H1 (cell line): ENCODE data around the gene CHST9. TPM values are rescaled to one million over a fixed set of nuclear protein-coding genes. Genes with fewer than 3 reads are reported as not detected.

Experiments used
- CBX8 ChIP-seq: fragments of 300-800, 300-1000 bp; sonication (generic); IDR thresholded peaks from 2 replicates; pipeline ENCODE4 v1.7.1; 2016; ENCODE audit warnings: low read depth, low read length, borderline replicate concordance
- CEBPB ChIP-seq: IDR thresholded peaks from 2 replicates; pipeline ENCODE4 v1.6.1; 2012; ENCODE audit warnings: low read depth, low read length
- RNF2 ChIP-seq: fragments of 200-900, 300-1000 bp; sonication (generic); IDR thresholded peaks from 2 replicates; pipeline ENCODE4 v1.7.1; 2016; ENCODE audit warnings: borderline replicate concordance, low read depth, mild to moderate bottlenecking, antibody characterized with exemption, low read length; ENCODE audit not compliant: poor library complexity, severe bottlenecking; ENCODE audit errors: missing control alignments
- SRF ChIP-seq: IDR thresholded peaks from 2 replicates; pipeline ENCODE4 v1.6.1; 2011; ENCODE audit warnings: mild to moderate bottlenecking, low read depth, low read length, moderate library complexity
- TAF1 ChIP-seq: IDR thresholded peaks from 2 replicates; pipeline ENCODE4 v1.6.1; 2011; ENCODE audit warnings: mild to moderate bottlenecking, low read depth, low read length
- ZNF274 ChIP-seq: IDR thresholded peaks from 2 replicates; pipeline ENCODE4 v1.7.0; 2012; ENCODE audit warnings: low read length, borderline replicate concordance; ENCODE audit errors: extremely low read depth
- polyA plus RNA-seq, 7 experiments: library from polyadenylated mRNA; depleted of rRNA in 3 of 7; stranded (reverse) in 5 of 7; unstranded in 2 of 7; fragments of >200 nt in 5 of 7; fragments of 200-250 nt in 2 of 7; gene quantifications; 1 replicate in 5 of 7; 2 replicates in 1 of 7; 4 replicates in 1 of 7; pipeline versions ENCODE4 v1.2.1 to v1.2.3, GENCODE V29; 2011 to 2013; ENCODE audit warnings: missing spikeins in 2 of 7, mixed read lengths in 2 of 7
- total RNA-seq: library from RNA; stranded (reverse); fragmentation: NEBNext Ultra II Directional; extraction: Animal tissue kit (Norgen Biotek cat#: 25700); gene quantifications from 2 replicates; pipeline ENCODE4 v1.2.1, GENCODE V29; 2021
- TF ChIP-seq, protein P1 (sequence below): fragments of 300-600 bp; sonication (generic); IDR thresholded peaks from 2 replicates; pipeline ENCODE4 v1.7.1; 2012; ENCODE audit warnings: low read length, moderate library complexity, mild to moderate bottlenecking, inconsistent platforms; ENCODE audit not compliant: insufficient replicate concordance
- TF ChIP-seq, protein P2 (sequence below): IDR thresholded peaks from 2 replicates; pipeline ENCODE4 v1.6.1; 2011; ENCODE audit warnings: low read length, improper control_type of control experiment
- TF ChIP-seq, protein P3 (sequence below): IDR thresholded peaks from 2 replicates; pipeline ENCODE4 v1.6.1; 2011; ENCODE audit warnings: low read depth, mild to moderate bottlenecking, low read length; ENCODE audit not compliant: insufficient read depth

The CHST9 gene
- total and polyA plus RNA-seq, 2 of the 8 experiments (the other 6 are each of a cell fraction or from before 2014, with no cell fraction given): 3.2 to 24.3 TPM

DNA sequence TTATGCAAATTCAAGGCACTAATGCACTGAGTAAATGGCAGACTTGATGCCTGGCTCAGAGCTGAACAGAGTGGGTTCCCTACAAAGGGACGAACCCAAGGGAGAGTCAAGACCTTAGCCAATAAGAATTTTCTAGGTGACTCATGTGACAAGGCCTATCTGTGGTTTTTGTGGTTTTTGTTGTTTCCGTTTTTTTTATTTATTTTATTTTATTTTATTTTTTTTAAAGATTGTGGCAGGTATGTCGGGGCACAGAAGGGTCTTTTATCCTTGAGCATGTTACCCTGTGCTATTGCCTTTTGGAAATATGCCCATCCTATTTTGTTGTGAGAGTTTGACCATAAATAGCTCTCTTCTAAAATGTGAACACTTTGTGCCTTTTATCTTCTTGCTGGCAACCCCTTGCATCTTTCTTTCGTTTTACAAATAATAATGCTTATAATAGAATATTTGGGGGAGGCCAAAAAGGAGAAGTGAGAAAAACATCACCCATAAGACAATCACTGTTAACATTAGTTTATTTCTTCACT, 206.2 kb downstream of the CHST9 start (continued):
- TF ChIP-seq, protein P1, sequence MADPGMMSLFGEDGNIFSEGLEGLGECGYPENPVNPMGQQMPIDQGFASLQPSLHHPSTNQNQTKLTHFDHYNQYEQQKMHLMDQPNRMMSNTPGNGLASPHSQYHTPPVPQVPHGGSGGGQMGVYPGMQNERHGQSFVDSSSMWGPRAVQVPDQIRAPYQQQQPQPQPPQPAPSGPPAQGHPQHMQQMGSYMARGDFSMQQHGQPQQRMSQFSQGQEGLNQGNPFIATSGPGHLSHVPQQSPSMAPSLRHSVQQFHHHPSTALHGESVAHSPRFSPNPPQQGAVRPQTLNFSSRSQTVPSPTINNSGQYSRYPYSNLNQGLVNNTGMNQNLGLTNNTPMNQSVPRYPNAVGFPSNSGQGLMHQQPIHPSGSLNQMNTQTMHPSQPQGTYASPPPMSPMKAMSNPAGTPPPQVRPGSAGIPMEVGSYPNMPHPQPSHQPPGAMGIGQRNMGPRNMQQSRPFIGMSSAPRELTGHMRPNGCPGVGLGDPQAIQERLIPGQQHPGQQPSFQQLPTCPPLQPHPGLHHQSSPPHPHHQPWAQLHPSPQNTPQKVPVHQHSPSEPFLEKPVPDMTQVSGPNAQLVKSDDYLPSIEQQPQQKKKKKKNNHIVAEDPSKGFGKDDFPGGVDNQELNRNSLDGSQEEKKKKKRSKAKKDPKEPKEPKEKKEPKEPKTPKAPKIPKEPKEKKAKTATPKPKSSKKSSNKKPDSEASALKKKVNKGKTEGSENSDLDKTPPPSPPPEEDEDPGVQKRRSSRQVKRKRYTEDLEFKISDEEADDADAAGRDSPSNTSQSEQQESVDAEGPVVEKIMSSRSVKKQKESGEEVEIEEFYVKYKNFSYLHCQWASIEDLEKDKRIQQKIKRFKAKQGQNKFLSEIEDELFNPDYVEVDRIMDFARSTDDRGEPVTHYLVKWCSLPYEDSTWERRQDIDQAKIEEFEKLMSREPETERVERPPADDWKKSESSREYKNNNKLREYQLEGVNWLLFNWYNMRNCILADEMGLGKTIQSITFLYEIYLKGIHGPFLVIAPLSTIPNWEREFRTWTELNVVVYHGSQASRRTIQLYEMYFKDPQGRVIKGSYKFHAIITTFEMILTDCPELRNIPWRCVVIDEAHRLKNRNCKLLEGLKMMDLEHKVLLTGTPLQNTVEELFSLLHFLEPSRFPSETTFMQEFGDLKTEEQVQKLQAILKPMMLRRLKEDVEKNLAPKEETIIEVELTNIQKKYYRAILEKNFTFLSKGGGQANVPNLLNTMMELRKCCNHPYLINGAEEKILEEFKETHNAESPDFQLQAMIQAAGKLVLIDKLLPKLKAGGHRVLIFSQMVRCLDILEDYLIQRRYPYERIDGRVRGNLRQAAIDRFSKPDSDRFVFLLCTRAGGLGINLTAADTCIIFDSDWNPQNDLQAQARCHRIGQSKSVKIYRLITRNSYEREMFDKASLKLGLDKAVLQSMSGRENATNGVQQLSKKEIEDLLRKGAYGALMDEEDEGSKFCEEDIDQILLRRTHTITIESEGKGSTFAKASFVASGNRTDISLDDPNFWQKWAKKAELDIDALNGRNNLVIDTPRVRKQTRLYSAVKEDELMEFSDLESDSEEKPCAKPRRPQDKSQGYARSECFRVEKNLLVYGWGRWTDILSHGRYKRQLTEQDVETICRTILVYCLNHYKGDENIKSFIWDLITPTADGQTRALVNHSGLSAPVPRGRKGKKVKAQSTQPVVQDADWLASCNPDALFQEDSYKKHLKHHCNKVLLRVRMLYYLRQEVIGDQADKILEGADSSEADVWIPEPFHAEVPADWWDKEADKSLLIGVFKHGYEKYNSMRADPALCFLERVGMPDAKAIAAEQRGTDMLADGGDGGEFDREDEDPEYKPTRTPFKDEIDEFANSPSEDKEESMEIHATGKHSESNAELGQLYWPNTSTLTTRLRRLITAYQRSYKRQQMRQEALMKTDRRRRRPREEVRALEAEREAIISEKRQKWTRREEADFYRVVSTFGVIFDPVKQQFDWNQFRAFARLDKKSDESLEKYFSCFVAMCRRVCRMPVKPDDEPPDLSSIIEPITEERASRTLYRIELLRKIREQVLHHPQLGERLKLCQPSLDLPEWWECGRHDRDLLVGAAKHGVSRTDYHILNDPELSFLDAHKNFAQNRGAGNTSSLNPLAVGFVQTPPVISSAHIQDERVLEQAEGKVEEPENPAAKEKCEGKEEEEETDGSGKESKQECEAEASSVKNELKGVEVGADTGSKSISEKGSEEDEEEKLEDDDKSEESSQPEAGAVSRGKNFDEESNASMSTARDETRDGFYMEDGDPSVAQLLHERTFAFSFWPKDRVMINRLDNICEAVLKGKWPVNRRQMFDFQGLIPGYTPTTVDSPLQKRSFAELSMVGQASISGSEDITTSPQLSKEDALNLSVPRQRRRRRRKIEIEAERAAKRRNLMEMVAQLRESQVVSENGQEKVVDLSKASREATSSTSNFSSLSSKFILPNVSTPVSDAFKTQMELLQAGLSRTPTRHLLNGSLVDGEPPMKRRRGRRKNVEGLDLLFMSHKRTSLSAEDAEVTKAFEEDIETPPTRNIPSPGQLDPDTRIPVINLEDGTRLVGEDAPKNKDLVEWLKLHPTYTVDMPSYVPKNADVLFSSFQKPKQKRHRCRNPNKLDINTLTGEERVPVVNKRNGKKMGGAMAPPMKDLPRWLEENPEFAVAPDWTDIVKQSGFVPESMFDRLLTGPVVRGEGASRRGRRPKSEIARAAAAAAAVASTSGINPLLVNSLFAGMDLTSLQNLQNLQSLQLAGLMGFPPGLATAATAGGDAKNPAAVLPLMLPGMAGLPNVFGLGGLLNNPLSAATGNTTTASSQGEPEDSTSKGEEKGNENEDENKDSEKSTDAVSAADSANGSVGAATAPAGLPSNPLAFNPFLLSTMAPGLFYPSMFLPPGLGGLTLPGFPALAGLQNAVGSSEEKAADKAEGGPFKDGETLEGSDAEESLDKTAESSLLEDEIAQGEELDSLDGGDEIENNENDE: no peak
- TF ChIP-seq, protein P2, sequence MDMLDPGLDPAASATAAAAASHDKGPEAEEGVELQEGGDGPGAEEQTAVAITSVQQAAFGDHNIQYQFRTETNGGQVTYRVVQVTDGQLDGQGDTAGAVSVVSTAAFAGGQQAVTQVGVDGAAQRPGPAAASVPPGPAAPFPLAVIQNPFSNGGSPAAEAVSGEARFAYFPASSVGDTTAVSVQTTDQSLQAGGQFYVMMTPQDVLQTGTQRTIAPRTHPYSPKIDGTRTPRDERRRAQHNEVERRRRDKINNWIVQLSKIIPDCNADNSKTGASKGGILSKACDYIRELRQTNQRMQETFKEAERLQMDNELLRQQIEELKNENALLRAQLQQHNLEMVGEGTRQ: no peak
- TF ChIP-seq, protein P3, sequence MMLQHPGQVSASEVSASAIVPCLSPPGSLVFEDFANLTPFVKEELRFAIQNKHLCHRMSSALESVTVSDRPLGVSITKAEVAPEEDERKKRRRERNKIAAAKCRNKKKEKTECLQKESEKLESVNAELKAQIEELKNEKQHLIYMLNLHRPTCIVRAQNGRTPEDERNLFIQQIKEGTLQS: no peak
- no peak for TF ChIP-seq TAF1
- no peak for TF ChIP-seq SRF
- no peak for TF ChIP-seq CBX8
- TF ChIP-seq RNF2: no peak
- TF ChIP-seq CEBPB: no peak
- TF ChIP-seq ZNF274: no peak
